ENCODE results near the gene SRGN.

Gene SRGN

GRCh38 chr10:69061305-69062161 lies 26.4 kb upstream of the SRGN start:
- DNase-seq = peak; percentile 45 to 68

DNA sequence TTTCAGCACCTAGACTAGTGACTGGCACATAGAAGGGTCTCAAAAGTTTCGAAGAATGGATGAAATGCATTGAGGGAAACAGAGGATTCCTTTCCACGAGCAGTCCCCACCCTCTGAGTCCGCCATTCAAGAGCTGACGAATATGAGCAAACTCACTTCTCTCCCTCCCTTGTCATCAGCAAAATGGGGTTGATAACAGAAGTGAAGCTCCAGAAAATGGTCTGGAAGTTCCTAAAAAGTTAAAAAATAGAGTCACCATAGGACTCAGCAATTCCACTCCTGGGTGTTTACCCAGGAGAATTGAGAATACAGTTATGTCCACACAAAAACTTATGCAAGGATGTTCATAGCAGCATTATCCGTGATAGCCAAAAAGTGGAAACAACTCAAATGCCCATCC lies 25.0 kb upstream of the SRGN start:
- DNase-seq = no peak

- no peak for DNase-seq
Measured at GRCh38 chr10:69064762-69065328, 23.1 kb upstream of the SRGN start.

- DNase-seq = peak in 1 of 2 donors; percentile 81
Measured at GRCh38 chr10:69065406-69066361, 22.2 kb upstream of the SRGN start.

GRCh38 chr10:69067189-69067588 lies 20.7 kb upstream of the SRGN start:
- DNase-seq = no peak

DNA sequence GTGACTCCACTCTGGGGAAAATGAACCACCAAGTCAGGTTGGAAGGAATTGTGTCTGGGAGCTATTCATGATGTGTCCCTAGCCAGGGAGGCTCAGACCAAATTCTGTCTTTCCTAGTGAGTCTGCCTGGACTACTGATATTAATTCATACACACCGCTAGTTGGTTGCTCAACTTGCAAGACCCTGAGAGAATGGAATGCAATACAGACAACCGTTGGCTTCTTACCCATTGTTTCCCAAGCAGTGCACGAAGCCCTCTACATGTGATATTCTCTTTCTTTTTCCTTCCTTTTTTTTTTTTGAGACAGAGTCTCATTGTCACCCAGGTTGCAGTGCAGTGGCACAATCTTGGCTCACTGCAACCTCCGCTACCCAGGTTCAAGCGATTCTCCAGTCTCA lies 19.4 kb upstream of the SRGN start:
- no peak for DNase-seq

- no peak for DNase-seq
Measured at GRCh38 chr10:69069090-69070042, 18.5 kb upstream of the SRGN start.

- no peak for DNase-seq
Measured at GRCh38 chr10:69070951-69071350, 17.0 kb upstream of the SRGN start.

DNA sequence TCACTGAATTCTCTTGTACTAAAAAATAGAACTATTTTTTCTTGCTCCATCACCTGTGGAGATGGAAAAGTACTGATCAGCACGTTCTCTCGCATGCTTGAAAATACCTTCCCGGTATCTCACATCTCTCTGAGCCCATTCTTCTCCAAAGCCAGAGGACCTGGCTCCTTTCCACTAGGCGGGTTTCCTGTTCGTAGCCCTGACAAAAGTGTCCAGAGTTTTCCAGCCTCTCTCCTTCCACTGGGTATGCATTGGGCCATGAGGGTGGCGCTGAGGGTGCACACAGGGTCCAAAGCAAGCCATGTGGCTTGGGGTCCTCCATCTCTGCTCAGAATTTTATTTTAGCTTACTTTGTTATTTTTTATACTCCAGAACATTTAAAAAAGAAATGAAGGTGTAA lies 16.3 kb upstream of the SRGN start:
- no peak for DNase-seq

- DNase-seq = no peak
Measured at GRCh38 chr10:69073026-69073425, 14.9 kb upstream of the SRGN start.

- no peak for DNase-seq
Measured at GRCh38 chr10:69073736-69074364, 14.1 kb upstream of the SRGN start.

- no peak for DNase-seq
Measured at GRCh38 chr10:69074532-69074931, 13.4 kb upstream of the SRGN start.

DNA sequence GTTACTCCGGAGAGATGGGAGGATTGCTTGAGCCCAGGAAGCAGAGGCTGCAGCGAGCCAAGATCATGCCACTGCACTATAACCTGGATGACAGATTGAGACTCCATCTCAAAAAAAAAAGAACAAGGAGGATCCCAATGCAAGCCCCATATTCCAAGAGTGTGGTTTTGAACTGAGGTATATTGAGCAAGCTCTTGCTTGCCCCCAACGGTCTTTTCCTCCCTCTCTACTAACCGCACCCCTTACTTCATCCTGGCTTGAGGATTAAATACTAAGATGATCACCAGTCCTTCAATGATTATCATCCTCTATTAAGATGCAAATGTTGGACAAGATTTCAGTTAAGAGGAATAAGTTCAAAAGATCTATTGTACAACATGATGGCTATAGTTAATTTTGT lies 12.5 kb upstream of the SRGN start:
- no peak for DNase-seq

GRCh38 chr10:69078311-69078710 lies 9.6 kb upstream of the SRGN start:
- DNase-seq = no peak

GRCh38 chr10:69080226-69080625 lies 7.7 kb upstream of the SRGN start:
- DNase-seq = no peak

DNA sequence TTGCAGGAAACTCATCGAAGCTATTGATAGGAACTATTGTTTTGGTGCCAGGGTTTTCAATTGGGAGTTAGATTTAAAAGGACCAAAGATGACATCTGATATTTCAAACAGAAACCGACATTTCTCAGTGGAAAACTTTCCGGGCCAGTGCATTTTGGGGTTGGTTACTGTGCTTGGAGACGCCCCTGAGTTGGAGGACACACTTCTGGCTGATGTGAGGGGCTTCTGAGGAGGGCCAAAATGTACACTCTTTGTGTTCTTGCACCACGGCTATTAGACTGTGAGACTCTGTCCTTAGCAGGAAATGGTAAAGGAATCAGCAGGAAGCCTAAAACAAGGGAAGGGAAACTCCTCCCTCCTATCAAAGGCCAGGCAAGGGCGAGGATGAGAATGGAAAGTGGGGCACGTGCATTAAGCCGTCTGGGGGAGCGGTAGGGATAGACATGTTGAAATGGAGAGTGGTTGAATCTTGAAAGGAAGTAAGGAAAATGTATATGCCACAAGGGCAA lies 1.8 kb upstream of the SRGN start:
- no peak for DNase-seq

GRCh38 chr10:69088471-69088769 lies 517 bp downstream of the SRGN start:
- DNase-seq = peak in 1 of 2 donors; percentile 57

- DNase-seq = peak; percentile 56 to 88
Measured at GRCh38 chr10:69088801-69089501, 1.0 kb downstream of the SRGN start.

DNA sequence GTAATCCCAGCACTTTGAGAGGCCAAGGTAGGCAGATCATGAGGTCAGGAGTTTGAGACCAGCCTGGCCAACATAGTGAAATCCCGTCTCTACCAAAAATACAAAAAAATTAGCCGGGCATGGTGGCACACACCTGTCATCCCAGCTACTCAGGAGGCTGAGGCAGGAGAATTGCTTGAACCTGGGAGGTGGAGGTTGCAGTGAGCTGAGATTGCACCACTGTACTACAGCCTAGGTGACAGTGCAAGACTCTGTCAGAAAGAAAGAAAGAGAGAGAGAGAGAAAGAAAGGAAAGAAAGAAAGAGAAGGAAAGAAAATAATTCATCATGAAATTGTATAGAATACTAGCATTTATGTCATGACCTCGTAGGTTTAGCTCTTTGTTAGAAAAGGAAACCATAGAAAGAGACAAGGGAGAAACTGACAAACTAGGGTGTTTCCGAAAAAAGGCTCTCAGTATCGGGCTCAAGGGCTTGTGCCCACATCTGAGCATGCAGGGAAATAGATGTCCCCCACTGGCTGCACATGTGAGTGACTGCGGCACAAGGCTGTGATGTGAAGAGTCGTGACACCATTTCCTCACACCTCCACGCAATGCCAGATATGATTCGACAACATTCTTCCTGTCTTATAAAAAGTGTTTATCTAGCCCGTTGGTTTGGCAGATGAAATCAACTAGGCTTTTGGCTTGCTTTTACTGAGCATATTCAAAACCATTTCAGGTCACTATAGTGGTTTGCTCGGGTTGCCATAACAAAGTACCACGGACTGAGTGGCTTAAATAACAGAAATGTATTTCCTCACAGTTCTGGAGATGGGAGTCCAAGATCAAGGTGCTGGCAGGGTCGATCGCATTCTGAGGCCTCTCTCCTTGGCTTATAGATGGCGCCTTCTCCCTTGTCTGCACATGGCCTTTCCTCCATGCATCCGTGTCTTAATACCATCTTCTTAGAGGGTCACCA lies 2.0 kb downstream of the SRGN start:
- DNase-seq = peak; percentile 89 to 92

DNA sequence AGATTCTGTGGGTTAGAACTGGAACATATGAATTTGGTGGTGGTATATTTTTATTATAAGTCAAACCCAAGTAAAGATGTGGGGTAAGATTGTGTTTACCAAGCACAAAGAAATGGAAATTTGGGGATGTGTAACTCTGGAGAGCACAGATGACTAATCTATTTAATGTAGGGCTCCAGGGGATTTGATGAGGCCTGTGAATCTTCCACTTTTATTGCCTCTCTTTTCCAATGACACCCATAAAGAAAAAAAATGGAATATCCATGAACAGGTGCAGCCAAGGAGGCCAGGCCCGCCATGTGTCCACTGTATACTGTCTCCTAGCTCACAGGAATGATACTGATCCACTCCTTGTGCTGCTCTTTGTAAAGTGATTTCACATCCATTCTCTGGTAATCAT lies 2.8 kb downstream of the SRGN start:
- DNase-seq = no peak
